HG03039 (cell line): ENCODE measurements around the gene CCDC87.
A peak's percentile ranks its signal among the peaks of the same experiment; 100 is the strongest.
"Not testable (repeated sequence)": the region's sequence is repeated elsewhere in the genome, so short reads cannot be mapped to it uniquely, and the experiment has no call there.

Source experiments
- ATAC-seq: cut with Tn5 transposase; IDR thresholded peaks from one replicate; pipeline ENCODE4 v1.9.1; 2021; ENCODE audit warnings: mild to moderate bottlenecking, moderate library complexity; ENCODE audit not compliant: unreplicated experiment

Gene CCDC87

DNA sequence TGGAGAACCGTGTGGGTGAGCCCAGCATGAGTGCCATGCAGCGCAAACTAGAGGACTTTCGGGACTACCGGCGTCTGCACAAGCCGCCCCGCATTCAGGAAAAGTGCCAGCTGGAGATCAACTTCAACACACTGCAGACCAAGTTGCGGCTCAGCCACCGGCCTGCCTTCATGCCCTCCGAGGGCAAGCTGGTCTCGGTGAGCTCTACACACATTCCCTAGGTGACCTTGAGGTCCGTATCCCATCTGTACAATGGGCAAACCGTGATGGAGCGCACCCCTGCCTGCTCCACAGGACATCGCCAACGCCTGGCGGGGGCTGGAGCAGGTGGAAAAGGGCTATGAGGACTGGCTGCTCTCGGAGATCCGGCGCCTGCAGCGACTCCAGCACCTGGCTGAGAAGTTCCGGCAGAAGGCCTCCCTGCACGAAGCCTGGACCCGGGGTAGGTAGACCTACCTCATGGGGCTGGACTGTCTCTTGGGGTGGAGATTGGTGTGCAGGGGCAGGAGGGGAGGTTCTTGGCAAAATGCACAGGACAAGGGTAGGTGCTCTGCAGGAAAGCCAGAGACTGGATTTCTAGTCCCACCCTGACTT lies 35.0 kb downstream of the CCDC87 start:
- no peak for ATAC-seq

DNA sequence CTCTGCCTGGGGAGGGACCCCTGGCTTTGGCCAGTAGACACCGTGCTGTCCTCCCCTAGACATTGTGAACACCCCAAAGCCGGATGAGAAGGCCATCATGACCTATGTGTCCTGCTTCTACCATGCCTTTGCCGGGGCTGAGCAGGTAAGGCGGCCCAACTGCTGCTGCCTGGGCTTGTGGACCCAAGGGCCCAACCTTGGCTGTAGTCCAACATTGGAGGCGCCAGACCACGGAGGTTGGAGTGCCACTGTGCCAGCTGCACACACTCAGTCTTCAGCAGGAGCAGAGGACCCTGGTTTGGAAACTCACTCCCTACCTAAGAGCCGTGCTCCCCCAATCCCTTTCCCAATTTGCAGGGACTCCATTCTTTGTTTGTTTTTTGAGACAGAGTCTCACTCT lies 36.8 kb downstream of the CCDC87 start:
- no peak for ATAC-seq

DNA sequence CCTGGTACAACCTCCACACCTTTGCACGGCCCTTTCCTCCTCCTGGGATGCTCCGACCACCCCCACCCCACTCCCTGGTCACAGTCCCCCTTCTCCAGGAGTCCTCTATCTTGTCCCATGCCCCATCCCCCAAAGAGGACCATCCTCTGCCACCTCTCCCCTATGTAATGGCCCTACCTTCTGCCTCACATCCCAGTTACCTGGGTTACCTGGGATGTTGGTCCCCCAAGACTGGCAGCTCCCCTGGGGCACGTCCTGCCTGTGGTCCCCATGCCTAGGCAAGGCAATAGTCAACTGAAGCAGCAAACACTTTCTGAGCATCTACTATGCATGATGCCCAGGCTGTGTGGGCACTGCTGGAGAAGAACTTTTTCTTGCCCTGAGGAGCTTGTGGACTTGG lies 37.4 kb downstream of the CCDC87 start:
- ATAC-seq = no peak

DNA sequence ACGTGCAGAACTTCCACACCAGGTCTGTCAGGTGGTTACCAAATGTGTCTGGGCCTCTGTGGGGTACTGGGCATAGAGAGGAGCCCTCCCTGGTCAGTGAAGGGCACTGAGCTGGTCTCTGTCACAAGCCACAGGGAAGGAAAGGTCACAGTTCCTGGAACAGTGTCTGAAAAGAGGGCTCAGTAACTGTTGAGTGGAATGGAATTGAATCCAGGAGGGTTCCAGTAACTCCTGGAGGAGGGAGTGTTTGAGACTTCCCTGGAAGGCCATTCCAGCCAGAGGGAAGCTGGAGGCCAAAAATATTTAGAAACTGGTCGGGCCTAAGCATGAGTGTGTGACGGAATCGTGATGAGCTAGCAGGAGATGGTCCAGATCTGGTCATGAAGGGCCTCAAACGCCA lies 38.3 kb downstream of the CCDC87 start:
- no peak for ATAC-seq

DNA sequence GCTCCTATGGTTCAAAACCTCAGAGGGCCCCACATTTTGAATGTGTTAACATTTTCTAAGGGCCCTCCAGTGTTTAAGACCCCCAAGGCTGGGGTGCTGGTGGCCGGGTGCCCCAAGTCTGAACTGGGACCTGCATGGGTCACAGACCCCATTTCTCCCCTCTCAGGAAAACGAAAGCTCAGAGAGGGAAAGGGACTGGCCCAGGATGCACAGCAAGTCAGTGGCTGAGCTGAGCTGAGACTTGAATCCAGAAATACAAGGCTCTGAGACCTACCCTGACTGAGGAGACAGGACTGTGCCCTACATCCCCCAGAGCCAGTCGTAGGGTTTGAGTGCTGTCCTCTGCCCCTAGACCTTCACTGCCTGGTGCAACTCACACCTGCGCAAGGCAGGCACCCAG lies 42.0 kb downstream of the CCDC87 start:
- ATAC-seq = no peak

DNA sequence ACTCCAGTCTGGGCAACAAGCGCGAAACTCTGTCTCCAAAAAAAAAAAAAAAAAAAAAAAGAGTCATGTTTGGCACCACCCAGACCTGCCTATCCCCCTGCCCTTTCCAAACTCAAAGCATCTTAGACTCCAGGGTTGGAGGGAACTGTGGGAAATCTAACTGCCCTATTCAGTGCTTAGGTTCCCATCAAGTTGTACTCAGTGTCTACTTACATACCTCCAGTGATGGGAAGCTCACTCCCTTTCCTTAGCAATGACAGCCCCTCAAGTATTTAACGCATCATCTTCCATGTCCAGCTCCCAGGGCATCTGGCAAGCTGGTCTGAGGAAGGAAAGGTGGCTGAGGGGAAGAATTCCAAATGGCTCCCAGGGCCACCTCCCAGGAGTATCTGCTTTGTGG lies 43.2 kb downstream of the CCDC87 start:
- no peak for ATAC-seq

DNA sequence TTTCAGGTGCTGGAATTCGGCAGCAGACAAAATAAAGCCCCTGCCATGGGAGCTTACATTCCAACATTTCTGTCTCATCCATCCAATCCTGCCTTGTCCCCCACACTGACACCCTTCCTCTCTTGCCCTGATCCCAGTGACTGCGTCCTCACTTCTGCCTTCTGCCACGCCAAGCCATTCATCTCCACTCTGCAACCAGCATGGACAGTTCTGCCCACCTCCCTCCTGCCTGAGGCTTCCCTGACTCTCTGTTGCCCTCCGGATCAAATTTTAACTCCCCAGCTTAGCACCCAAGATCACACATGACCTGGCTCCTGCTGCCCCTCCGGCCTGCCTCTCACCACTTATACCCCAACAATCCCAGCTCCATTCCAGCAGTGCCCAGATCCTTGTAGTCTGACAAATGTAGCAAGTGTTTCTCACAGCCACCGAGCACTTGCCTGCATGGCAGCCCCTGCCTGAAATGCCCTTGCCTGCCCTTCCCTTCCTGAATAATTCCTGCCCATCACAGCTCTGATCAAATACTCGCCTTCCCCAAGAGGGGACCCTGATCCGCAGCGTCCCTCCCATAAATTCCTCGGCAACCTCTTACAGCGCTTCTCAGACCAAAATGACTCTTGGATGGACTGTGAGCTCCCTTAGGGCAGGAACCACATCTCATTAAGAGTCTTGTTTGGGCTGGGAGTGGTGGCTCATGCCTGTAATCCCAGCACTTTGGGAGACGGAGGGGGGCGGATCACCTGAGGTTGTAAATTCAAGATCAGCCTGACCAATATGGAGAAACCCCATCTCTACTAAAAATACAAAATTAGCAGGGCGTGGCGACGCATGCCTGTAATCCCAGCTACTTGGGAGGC lies 43.9 kb downstream of the CCDC87 start:
- no peak for ATAC-seq

DNA sequence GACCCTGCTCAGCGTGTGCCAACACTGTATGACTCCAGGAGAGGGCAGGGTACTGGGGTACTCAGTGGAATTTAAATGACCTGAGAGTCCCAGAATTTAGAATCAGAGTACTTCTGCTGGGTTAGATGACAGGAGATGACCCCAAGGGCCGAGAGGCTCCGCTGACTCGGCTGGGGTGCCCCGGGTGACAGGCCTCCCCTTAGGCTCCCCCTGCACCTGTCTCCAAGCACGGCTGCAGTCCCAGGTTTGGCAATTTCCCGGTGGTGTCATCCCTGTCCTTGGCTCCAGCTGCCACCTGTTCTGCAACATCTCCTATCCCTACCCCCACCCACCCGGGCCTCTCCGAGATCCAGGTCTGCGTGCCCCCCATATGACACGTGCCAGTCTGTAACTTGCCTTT lies 44.8 kb downstream of the CCDC87 start:
- ATAC-seq = no peak

DNA sequence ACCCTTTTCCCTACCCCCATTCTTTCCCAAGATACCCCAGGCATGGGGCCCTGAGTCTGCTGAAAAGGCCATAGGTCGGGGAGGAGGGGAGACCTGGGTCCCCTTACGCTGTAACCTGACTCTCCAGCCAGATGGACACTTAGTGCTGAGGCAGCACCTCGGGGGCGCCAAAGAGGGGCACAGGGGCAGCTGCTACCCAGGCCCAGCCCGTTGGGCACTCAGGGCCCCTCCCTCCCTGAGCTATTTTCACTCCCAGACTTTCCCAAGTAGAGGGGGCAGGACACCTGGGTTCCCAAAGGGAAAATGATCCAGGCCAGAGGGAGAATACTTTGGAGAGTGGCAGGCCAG lies 45.2 kb downstream of the CCDC87 start:
- no peak for ATAC-seq

DNA sequence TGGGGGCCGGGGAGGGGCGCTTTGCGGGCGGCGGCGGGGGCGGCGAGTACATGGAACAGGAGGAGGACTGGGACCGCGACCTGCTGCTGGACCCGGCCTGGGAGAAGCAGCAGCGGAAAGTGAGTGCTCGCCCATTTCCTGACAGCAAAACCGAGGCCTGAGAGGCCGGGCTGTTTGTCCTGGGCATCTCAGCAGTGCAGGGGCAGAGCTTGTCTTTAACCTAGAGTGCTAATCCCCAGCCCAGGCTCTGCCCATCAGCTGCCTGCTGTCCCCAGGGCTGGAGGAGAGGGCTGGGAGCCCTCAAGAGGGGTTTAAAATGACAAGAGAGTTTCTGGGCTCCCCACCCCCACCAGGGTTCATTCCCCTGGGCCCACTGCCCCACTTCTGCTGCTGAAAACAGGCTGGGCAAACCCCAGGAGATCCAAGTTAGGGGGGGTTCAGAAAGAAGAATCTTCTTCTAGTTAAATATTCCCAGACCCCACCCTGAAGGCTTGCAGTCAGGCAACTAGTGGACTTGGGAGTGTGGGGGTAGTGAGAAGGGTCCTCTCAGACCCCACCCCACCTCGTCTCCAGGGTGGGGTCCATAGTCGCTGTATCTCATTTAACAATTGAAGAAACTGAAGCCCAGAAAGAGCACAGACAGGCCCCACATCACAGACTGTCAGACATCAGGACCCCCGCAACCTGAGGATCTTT lies 45.7 kb downstream of the CCDC87 start:
- no peak for ATAC-seq

DNA sequence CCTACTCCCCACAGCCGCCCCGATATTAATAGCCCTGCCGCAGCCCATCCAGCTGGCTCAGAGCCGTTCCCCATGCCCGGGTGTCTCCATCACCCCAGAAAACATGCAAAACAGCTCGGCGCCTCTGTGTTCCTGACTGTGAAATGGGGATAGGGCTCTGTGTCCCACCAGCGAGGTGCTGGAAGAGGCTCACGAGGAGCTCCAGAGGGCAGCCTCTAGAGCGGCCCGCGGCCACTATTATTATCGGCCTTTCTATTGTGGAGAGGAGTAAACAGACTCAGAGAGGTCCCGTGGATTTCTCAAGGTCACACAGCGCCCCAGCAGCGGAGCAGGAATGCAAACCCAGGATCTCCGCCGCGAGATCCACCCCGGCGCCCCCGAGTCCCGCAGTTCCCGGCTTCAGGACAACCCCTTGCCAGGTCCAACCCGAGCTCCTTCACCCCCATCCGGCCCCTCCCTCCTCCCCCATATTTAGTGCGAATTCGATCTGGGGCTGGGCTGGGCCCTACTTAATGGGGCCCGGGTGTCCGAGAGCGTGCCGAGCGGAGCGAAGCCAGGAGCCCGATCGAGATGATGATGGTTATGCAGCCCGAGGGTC lies 46.4 kb downstream of the CCDC87 start, which contains the start of gene ACTN3:
ACTN3 (plus strand) TSS at position 536 of the 598 bp plus-strand sequence; CDS start at position 571, 35 bp downstream.
- no peak for ATAC-seq

DNA sequence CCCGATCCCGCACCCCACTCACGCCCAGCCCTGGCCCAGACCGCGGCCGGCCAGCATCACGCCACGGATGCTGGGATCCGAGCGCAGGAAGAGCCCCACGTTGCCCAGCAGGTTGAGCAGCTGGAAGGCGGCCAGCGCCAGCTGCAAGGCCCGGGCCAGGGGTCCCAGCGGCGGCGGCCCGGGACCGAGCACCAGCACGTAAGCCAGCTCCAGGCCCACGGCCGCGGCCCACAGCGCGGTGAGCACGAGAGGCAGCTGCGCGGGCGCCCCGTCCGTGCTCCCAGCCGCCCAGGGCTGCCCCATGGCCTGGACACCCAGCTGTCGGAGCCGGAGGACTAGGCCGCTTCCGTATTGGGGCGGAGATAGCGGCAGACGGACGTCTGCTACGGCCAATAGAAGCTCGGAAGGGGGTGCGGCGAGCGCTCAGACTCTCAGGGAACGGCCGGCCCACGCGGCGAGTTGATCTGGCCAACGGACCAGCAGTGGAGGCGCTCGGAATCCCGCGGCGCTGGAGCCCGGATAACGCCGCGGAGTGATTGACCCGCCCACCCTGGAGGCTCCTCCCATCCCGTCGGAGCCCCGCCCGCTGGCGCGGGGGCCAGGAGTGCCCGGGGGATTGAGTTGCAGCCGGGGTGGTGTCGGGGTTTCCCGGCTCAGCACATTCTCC lies 47.0 kb downstream of the CCDC87 start, which contains the start of gene ZDHHC24:
ZDHHC24 (minus strand) TSS at position 348 of the 667 bp plus-strand sequence; CDS start at position 303, 45 bp downstream.
- ATAC-seq = peak; percentile 79

DNA sequence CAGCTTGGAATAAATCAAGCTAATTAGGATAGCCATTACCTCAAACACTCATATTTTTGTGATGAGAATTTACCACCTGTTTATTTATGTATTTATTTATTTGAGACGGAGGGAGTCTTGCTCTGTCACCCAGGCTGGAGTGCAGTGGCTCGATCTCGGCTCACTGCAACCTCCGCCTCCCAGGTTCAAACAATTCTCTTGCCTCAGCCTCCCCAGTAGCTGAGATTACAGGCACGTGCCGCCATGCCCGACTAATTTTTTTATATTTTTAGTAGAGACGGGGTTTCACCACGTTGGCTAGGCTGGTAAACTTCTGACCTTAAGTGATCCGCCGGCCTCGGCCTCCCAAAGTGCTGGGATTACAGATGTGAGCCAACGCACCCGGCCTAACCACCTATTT lies 47.9 kb downstream of the CCDC87 start:
- ATAC-seq = not testable (repeated sequence)

DNA sequence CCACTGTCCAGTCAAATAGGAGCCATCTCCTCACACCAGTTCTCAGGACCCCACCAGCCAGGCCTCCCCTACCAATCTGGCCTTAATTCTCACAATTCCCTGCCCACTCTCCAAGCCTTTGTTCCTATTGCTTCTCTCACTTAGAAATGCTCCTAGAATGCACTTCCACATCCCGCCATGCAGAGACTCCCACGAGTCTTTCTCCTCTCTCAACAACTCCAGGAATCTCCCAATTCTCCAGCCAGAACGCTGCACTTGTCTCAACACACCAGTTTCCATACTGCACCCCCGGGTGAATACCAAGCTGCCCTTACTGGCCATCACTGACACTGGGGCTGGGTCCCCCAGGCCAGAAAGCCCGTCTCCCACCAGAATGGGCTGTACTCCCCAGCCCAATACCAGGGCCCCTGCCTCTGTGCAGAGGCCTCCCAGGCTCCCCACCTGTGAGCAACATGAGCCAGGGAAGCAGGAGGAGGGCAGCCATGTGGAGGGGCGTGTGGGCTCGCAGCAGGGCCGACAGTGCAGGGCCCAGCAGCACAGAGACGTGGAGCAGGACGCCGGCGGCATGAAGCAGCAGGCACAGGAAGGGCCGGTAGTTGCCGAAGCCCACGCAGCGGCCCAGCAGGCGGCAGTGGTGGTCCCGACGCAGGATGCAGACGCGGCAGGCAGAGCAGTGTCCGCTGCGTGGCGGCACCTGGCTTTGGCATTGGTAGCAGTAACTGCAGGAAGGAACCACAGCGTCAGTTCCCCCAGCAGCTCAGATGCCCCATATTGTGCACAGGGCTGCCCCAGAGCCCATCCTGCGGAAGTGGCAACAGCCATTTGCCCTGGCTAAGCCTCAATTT lies 49.4 kb downstream of the CCDC87 start:
- no peak for ATAC-seq

DNA sequence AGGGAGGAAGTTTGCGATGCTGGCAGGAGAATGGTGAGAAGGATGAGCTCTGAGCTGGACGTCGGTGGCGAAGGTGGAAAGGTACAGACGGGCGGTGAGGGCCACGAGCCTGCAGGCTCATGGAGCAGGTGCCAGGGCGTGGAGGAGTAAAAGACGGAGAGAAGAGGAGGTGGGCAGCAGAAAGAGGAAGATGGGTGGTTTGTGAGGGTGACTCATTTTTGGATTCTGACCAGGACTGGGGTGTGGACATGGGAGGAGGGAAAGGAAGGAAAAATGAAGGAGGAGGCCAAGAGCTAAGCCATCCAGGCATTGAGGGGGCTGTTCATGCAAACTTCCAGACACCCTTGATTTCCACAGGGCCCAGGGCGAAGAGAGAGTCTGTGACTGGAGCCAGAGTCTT lies 50.5 kb downstream of the CCDC87 start:
- ATAC-seq = no peak

DNA sequence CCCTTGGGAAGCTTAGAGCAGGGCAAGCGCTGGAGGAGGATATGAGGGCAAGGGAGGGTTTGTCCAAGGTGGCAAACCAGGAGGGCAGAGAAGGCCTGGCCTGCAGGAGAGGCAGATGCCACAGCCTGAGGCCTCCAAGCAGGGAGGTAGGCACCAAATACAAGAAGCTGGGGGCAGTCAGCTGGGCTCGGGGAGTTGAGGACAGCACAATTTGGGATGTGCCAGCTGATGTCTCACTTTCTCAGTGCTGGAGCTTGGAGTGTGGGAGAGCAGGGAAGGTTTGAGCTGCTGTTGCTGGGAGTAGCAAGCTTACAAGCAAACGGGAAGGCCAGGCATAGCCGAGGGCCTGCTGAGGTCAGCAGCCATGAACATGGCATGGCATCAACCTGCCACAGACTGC lies 51.0 kb downstream of the CCDC87 start:
- ATAC-seq = no peak

DNA sequence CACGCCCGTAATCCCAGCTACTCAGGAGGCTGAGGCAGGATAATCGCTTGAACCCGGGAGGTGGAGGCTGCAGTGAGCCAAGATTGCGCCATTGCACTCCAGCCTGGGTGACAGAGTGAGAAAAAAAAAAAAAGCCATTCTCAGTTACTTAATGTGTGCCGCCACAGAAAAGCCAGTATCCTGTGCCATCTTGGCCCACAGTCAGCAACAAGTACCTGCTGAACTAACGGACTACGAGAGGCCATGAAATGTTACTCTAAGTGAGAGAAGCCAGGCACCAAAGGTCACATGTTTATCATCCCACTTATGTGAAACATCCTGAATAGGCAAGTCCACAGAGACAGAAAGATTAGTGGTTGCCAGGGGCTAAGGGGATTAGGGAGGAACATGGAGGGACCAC lies 52.3 kb downstream of the CCDC87 start:
- ATAC-seq = not testable (repeated sequence)
